ENCODE measurements around the gene ENC1. TPM values are rescaled to one million over a fixed set of nuclear protein-coding genes. Genes with fewer than 3 reads are reported as not detected.

ENC1 gene
- polyA plus RNA-seq, 2 of the 4 experiments (the other 2 are of a cell fraction): 17.0 to 20.0 TPM

GRCh38 chr5:74586856-74587255 lies 53.7 kb downstream of the ENC1 start:
- Histone ChIP-seq H3K4me2 (no peak overlapping the region), H3K9me3 (no peaks in the 10 kb centered on the region), H3K4me1 (peaks cover 4% of the 10 kb centered on the region), H3K27ac (no peak overlapping the region; a peak in 1 of 6 replicates), H3K4me3 (no peak overlapping the region)
- WGBS (ENCODE audit: missing lambda C conversion rate): 32% methylated on average over 1 of the region's 1 CpG
- CTCF ChIA-PET: interaction anchor here (0.9 kb wide), 1 partner anchor 54 kb away, joined by 3 read pairs; no protein-coding TSS in a partner anchor
- DNase-seq (ENCODE audit: low read depth in 1 of 2, low spot score in 1 of 2) (no peak), FAIRE-seq (no peak), ATAC-seq (no peak)
- POLR2A ChIA-PET: no interaction called here
- TF ChIP-seq CHD4 (IDR thresholded peaks at IDR 0.05; ENCODE audit: borderline replicate concordance): no peak
- no peak for TF ChIP-seq CBX2 (IDR thresholded peaks at IDR 0.05; ENCODE audit: borderline replicate concordance, low read depth)
- no peak for TF ChIP-seq KDM5A (IDR thresholded peaks at IDR 0.05)
- TF ChIP-seq JUN (IDR thresholded peaks at IDR 0.05): no peak
- no peak for TF ChIP-seq NFE2L2 (conservative IDR thresholded peaks at IDR 0.05; ENCODE audit: low read length)
- TF ChIP-seq EP300 (IDR thresholded peaks at IDR 0.05): no peak
- TF ChIP-seq FOXS1 (CRISPR knock-in tag; IDR thresholded peaks at IDR 0.05): no peak
- no peak for TF ChIP-seq MYC (IDR thresholded peaks at IDR 0.05; ENCODE audit: borderline replicate concordance, low read length)
- no peak for TF ChIP-seq ELK1 (IDR thresholded peaks at IDR 0.05; ENCODE audit: low read depth, low read length)
- TF ChIP-seq NR3C1 (IDR thresholded peaks at IDR 0.05): no peak
- no peak for TF ChIP-seq CTCF (IDR thresholded peaks at IDR 0.05)
- TF ChIP-seq HDAC2 (IDR thresholded peaks at IDR 0.05): no peak
- no peak for TF ChIP-seq PBX3 (IDR thresholded peaks at IDR 0.05)
- no peak for TF ChIP-seq ATOH8 (CRISPR knock-in tag; IDR thresholded peaks at IDR 0.05; ENCODE audit: low read depth)
- TF ChIP-seq FOSL2 (IDR thresholded peaks at IDR 0.05): no peak
- no peak for TF ChIP-seq FOSL2 (CRISPR knock-in tag; IDR thresholded peaks at IDR 0.05)
- no peak for TF ChIP-seq HEYL (CRISPR knock-in tag; IDR thresholded peaks at IDR 0.05)
- no peak for TF ChIP-seq HOXA7 (CRISPR knock-in tag; IDR thresholded peaks at IDR 0.05)
- no peak for TF ChIP-seq HES2 (IDR thresholded peaks at IDR 0.05)
- TF ChIP-seq GATA3 (IDR thresholded peaks at IDR 0.05; ENCODE audit: borderline replicate concordance): no peak
- no peak for TF ChIP-seq ZNF302 (CRISPR knock-in tag; IDR thresholded peaks at IDR 0.05)

- POLR2A ChIA-PET: no interaction called here
- Histone ChIP-seq H3K4me3 (no peak overlapping the region), H3K9me3 (no peaks in the 10 kb centered on the region), H3K4me2 (no peak overlapping the region), H3K27ac (no peak overlapping the region), H3K4me1 (peaks cover 23% of the 10 kb centered on the region)
- FAIRE-seq (no peak), ATAC-seq (no peak), DNase-seq (ENCODE audit: low read depth in 1 of 2, low spot score in 1 of 2) (no peak)
- 93% methylated on average over 4 of the region's 4 CpGs for WGBS (ENCODE audit: missing lambda C conversion rate)
- no peak for TF ChIP-seq EHF (CRISPR knock-in tag; IDR thresholded peaks at IDR 0.05)
- no peak for TF ChIP-seq MAZ (IDR thresholded peaks at IDR 0.05; ENCODE audit: borderline replicate concordance, low read depth, low read length)
- no peak for TF ChIP-seq GATA3 (IDR thresholded peaks at IDR 0.05; ENCODE audit: borderline replicate concordance)
- no peak for TF ChIP-seq TP53 (CRISPR knock-in tag; IDR thresholded peaks at IDR 0.05)
- TF ChIP-seq ZSCAN20 (CRISPR knock-in tag; IDR thresholded peaks at IDR 0.05): no peak
- no peak for TF ChIP-seq MAX (IDR thresholded peaks at IDR 0.05)
- no peak for TF ChIP-seq ELK1 (IDR thresholded peaks at IDR 0.05; ENCODE audit: low read depth, low read length)
- TF ChIP-seq FOSL2 (IDR thresholded peaks at IDR 0.05): no peak
- TF ChIP-seq FOSL2 (CRISPR knock-in tag; IDR thresholded peaks at IDR 0.05): no peak
- no peak for TF ChIP-seq SREBF2 (IDR thresholded peaks at IDR 0.05)
- TF ChIP-seq FOXS1 (CRISPR knock-in tag; IDR thresholded peaks at IDR 0.05): no peak
- TF ChIP-seq RAD21 (conservative IDR thresholded peaks at IDR 0.05 in 1 of 2, IDR thresholded peaks at IDR 0.05 in 1 of 2): no peak
- CTCF ChIA-PET: no interaction called here
Measured at GRCh38 chr5:74582853-74583252, 57.7 kb downstream of the ENC1 start.

Measured in A549 (cell line).